ENCODE data around the gene USPL1.

Gene USPL1

DNA sequence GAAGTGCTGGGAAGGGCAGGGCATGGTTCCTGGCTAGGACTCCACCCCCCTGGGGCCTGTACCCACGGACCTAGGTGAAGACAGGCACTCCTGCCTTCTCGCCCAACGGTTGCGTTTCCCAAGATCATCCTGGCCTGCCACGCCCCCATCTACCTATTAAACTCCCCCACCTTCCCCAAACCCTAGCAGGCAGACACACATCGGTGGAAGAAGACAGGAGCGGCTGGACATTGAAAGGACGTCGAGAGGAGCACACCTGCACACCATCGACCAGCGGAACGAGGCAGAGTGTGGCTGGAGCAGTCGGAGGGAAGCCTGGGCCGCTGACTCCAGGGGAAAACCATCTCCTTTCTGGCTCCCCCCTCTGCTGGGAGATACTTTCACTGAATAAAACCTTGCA, 72.0 kb downstream of the USPL1 start:
- Histone ChIP-seq H3K4me3 (ENCODE audit: low read depth, low read length) (no peak overlapping the region), H3K27ac (ENCODE audit: extremely low read depth, low read depth, low read length) (no peak overlapping the region), H3K4me1 (ENCODE audit: control insufficient read depth, insufficient read depth, low read length) (no peaks in the 10 kb centered on the region), H3K36me3 (ENCODE audit: control insufficient read depth in 2 of 2, insufficient read depth in 1 of 2, low read length in 2 of 2) (no peaks in the 10 kb centered on the region), H3K9me3 (ENCODE audit: control insufficient read depth, insufficient read depth, low read depth, low read length) (no peaks in the 10 kb centered on the region)
- ChIA-PET CTCF (no interaction called here), POLR2A (no interaction called here)
- no peak for TF ChIP-seq ZNF223 (tag by site-specific recombination; IDR thresholded peaks at IDR 0.05)
- TF ChIP-seq ZFP69B (tag by site-specific recombination; IDR thresholded peaks at IDR 0.05) = no peak
- TF ChIP-seq ZBTB48 (tag by site-specific recombination; IDR thresholded peaks at IDR 0.05) = no peak
- TF ChIP-seq ZNF560 (tag by site-specific recombination; IDR thresholded peaks at IDR 0.05; ENCODE audit: borderline replicate concordance) = no peak
- no peak for TF ChIP-seq KLF7 (tag by site-specific recombination; IDR thresholded peaks at IDR 0.05; ENCODE audit: borderline replicate concordance)
- TF ChIP-seq ZNF426 (tag by site-specific recombination; IDR thresholded peaks at IDR 0.05) = no peak
- TF ChIP-seq SP3 (tag by site-specific recombination; IDR thresholded peaks at IDR 0.05) = no peak
- TF ChIP-seq MEIS1 (CRISPR knock-in tag; IDR thresholded peaks at IDR 0.05; ENCODE audit: borderline replicate concordance) = no peak
- no peak for TF ChIP-seq ZNF473 (tag by site-specific recombination; IDR thresholded peaks at IDR 0.05)
- TF ChIP-seq ZNF776 (tag by site-specific recombination; IDR thresholded peaks at IDR 0.05; ENCODE audit: borderline replicate concordance) = no peak
- TF ChIP-seq, protein P1, sequence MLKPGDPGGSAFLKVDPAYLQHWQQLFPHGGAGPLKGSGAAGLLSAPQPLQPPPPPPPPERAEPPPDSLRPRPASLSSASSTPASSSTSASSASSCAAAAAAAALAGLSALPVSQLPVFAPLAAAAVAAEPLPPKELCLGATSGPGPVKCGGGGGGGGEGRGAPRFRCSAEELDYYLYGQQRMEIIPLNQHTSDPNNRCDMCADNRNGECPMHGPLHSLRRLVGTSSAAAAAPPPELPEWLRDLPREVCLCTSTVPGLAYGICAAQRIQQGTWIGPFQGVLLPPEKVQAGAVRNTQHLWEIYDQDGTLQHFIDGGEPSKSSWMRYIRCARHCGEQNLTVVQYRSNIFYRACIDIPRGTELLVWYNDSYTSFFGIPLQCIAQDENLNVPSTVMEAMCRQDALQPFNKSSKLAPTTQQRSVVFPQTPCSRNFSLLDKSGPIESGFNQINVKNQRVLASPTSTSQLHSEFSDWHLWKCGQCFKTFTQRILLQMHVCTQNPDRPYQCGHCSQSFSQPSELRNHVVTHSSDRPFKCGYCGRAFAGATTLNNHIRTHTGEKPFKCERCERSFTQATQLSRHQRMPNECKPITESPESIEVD (tag by site-specific recombination; IDR thresholded peaks at IDR 0.05) = no peak
- TF ChIP-seq, protein P2, sequence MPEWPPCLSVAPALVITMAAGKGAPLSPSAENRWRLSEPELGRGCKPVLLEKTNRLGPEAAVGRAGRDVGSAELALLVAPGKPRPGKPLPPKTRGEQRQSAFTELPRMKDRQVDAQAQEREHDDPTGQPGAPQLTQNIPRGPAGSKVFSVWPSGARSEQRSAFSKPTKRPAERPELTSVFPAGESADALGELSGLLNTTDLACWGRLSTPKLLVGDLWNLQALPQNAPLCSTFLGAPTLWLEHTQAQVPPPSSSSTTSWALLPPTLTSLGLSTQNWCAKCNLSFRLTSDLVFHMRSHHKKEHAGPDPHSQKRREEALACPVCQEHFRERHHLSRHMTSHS (tag by site-specific recombination; IDR thresholded peaks at IDR 0.05) = no peak
- no peak for TF ChIP-seq BCL11A (tag by site-specific recombination; IDR thresholded peaks at IDR 0.05; ENCODE audit: low read depth)
- TF ChIP-seq, protein P3, sequence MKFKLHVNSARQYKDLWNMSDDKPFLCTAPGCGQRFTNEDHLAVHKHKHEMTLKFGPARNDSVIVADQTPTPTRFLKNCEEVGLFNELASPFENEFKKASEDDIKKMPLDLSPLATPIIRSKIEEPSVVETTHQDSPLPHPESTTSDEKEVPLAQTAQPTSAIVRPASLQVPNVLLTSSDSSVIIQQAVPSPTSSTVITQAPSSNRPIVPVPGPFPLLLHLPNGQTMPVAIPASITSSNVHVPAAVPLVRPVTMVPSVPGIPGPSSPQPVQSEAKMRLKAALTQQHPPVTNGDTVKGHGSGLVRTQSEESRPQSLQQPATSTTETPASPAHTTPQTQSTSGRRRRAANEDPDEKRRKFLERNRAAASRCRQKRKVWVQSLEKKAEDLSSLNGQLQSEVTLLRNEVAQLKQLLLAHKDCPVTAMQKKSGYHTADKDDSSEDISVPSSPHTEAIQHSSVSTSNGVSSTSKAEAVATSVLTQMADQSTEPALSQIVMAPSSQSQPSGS (tag by site-specific recombination; IDR thresholded peaks at IDR 0.05; ENCODE audit: low read depth) = no peak

DNA sequence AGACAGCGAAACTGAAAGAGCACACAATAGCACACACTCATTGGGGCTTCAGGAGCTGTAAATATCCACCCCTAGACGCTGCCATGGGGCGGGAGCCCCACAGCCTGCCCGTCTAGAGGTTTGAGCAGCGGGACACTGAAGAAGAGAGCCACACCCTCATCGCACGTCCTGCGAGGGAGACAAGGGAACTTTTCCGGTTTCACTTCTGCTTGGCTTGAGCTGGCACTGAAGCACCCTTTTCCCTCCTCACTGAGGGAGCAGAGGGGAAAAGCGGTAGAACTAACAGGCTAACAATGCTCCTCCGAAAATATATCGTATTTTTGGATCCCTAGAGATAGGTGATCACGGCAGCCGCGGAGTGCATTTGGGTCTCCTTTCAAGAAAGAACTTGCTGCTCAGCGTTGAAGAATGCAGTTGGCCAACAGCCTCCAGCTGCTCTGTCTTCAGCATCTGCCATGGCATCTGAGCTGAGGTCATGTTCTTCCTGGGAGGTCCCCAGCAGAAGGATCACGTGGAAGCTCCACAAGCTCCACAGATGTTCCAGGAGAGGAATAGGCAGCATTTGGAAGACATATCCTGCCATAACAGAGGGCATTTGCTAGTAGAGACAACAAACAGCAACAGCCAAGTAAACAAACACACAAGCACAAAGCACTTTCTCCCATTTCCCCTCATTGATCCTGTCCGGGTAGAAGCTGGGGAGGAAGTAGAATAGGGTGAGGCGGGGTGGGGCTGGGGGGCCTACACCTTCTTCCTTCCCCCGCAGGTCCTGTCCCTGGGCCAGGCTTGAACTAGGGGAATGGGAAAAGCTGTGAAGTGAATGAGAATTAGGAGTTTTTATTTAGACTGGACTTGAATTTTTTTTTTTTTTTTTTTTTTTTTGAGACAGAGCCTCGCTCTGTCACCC, 72.8 kb downstream of the USPL1 start:
- no peaks in the 10 kb centered on the region for H3K9me3 ChIP-seq (ENCODE audit: control insufficient read depth, insufficient read depth, low read depth, low read length)
- POLR2A ChIA-PET = no interaction called here
- CTCF ChIA-PET = no interaction called here
- H3K36me3 ChIP-seq (ENCODE audit: control insufficient read depth in 2 of 2, insufficient read depth in 1 of 2, low read length in 2 of 2) = no peaks in the 10 kb centered on the region
- TF ChIP-seq TRIM28 (IDR thresholded peaks at IDR 0.05; ENCODE audit: borderline replicate concordance, low read length) = no peak
- no peak for TF ChIP-seq ZNF140 (tag by site-specific recombination; IDR thresholded peaks at IDR 0.05)
- TF ChIP-seq ZNF473 (tag by site-specific recombination; IDR thresholded peaks at IDR 0.05) = no peak
- TF ChIP-seq ZNF670 (tag by site-specific recombination; IDR thresholded peaks at IDR 0.05; ENCODE audit: low read depth) = no peak
- TF ChIP-seq GLIS1 (tag by site-specific recombination; IDR thresholded peaks at IDR 0.05) = peak; percentile 75
- no peak for TF ChIP-seq ZNF354C (tag by site-specific recombination; IDR thresholded peaks at IDR 0.05; ENCODE audit: borderline replicate concordance, low read depth)
- H3K4me1 ChIP-seq (ENCODE audit: control insufficient read depth, insufficient read depth, low read length) = no peaks in the 10 kb centered on the region
- H3K27ac ChIP-seq (ENCODE audit: extremely low read depth, low read depth, low read length) = no peak overlapping the region
- H3K4me3 ChIP-seq (ENCODE audit: low read depth, low read length) = no peak overlapping the region
